ENCODE results near the gene INPP5D.

The INPP5D gene

GRCh38 chr2:233011702-233012131 lies 48.4 kb upstream of the INPP5D start:
- Histone ChIP-seq H3K27ac (replicated peaks) (no peak overlapping the region), H3K4me3 (replicated peaks; ENCODE audit: insufficient read depth, low read length) (no peak overlapping the region), H3K27me3 (ENCODE audit: insufficient read depth, poor library complexity, severe bottlenecking) (no peaks in the 10 kb centered on the region)
- no peak for DNase-seq (ENCODE audit: low read depth in 1 of 2, low spot score in 1 of 2)
- no peak for TF ChIP-seq GABPA (IDR thresholded peaks at IDR 0.05; ENCODE audit: low read depth)
- no peak for TF ChIP-seq CTCF (IDR thresholded peaks at IDR 0.05; ENCODE audit: insufficient read depth, low read length)
- no peak for TF ChIP-seq SPI1 (IDR thresholded peaks at IDR 0.05; ENCODE audit: borderline replicate concordance, low read depth)
- TF ChIP-seq POLR2AphosphoS5 (IDR thresholded peaks at IDR 0.05; ENCODE audit: low read depth): no peak
- no peak for TF ChIP-seq REST (IDR thresholded peaks at IDR 0.05; ENCODE audit: insufficient replicate concordance, low read depth)

GRCh38 chr2:233012301-233012971 lies 47.7 kb upstream of the INPP5D start:
- peak in 1 of 2 experiments; percentile 3 for DNase-seq (ENCODE audit: low read depth in 1 of 2, low spot score in 1 of 2)
- H3K4me3 ChIP-seq (replicated peaks; ENCODE audit: insufficient read depth, low read length): no peak overlapping the region
- H3K27ac ChIP-seq (replicated peaks): no peak overlapping the region
- H3K27me3 ChIP-seq (ENCODE audit: insufficient read depth, poor library complexity, severe bottlenecking): no peaks in the 10 kb centered on the region
- TF ChIP-seq POLR2AphosphoS5 (IDR thresholded peaks at IDR 0.05; ENCODE audit: low read depth) (no peak), REST (IDR thresholded peaks at IDR 0.05; ENCODE audit: insufficient replicate concordance, low read depth) (no peak)

GRCh38 chr2:233013027-233013461 lies 47.1 kb upstream of the INPP5D start, which contains the start of gene NGEF:
NGEF (minus strand) TSS chr2:233013256; CDS start chr2:232974890, 38,366 bp downstream.
- no peak for DNase-seq (ENCODE audit: low read depth in 1 of 2, low spot score in 1 of 2)
- no peak within 1 kb of the TSS for H3K4me3 ChIP-seq (replicated peaks; ENCODE audit: insufficient read depth, low read length)
- no peak within 1 kb of the TSS for H3K27ac ChIP-seq (replicated peaks)
- TF ChIP-seq REST (IDR thresholded peaks at IDR 0.05; ENCODE audit: insufficient replicate concordance, low read depth) (no peak), GABPA (IDR thresholded peaks at IDR 0.05; ENCODE audit: low read depth) (no peak)
- no peaks in the 10 kb centered on the region for H3K27me3 ChIP-seq (ENCODE audit: insufficient read depth, poor library complexity, severe bottlenecking)

- TF ChIP-seq CTCF (IDR thresholded peaks at IDR 0.05; ENCODE audit: insufficient read depth, low read length) (no peak), POLR2AphosphoS5 (IDR thresholded peaks at IDR 0.05; ENCODE audit: low read depth) (no peak), SPI1 (IDR thresholded peaks at IDR 0.05; ENCODE audit: borderline replicate concordance, low read depth) (no peak), GABPA (IDR thresholded peaks at IDR 0.05; ENCODE audit: low read depth) (no peak), REST (IDR thresholded peaks at IDR 0.05; ENCODE audit: insufficient replicate concordance, low read depth) (no peak)
- no peaks in the 10 kb centered on the region for H3K27me3 ChIP-seq (ENCODE audit: insufficient read depth, poor library complexity, severe bottlenecking)
- H3K4me3 ChIP-seq (replicated peaks; ENCODE audit: insufficient read depth, low read length): no peak overlapping the region
- DNase-seq (ENCODE audit: low read depth in 1 of 2, low spot score in 1 of 2): no peak
- H3K27ac ChIP-seq (replicated peaks): no peak overlapping the region
These were observed 46.5 kb upstream of the INPP5D start for GRCh38 chr2:233013650-233014049.

Measured in HL-60 (cell line).